Measurements from ENCODE around the gene PCDHA5. TPM values are rescaled to one million over a fixed set of nuclear protein-coding genes. Genes with fewer than 3 reads are reported as not detected.
"Not testable (repeated sequence)": the region's sequence is repeated elsewhere in the genome, so short reads cannot be mapped to it uniquely, and the experiment has no call there.

PCDHA5 gene
- total RNA-seq (2014; rRNA removed; shearing (Covaris generic)) = 0.39 and 0.69 TPM in 2 replicates

GRCh38 chr5:140821375-140822280 lies at the start of gene PCDHA5:
Gene PCDHA5, plus strand, starts transcription at chr5:140821613.
- no peak for DNase-seq (ENCODE audit: low read depth)

- no peak for DNase-seq (ENCODE audit: low read depth)
These were observed 40.9 kb upstream of the PCDHA5 start for GRCh38 chr5:140780512-140780911.

GRCh38 chr5:140785905-140786686 lies 35.3 kb upstream of the PCDHA5 start, which contains the start of gene PCDHA1:
Gene PCDHA1, plus strand, starts transcription at chr5:140786140.
- DNase-seq (ENCODE audit: low read depth) = peak; percentile 40

GRCh38 chr5:140787422-140787821 lies 34.0 kb upstream of the PCDHA5 start:
- DNase-seq (ENCODE audit: low read depth) = not testable (repeated sequence)

GRCh38 chr5:140787849-140788504 lies 33.4 kb upstream of the PCDHA5 start:
- DNase-seq (ENCODE audit: low read depth) = not testable (repeated sequence)

GRCh38 chr5:140791089-140791488 lies 30.3 kb upstream of the PCDHA5 start:
- no peak for DNase-seq (ENCODE audit: low read depth)

- DNase-seq (ENCODE audit: low read depth) = peak; percentile 57
These were observed 26.7 kb upstream of the PCDHA5 start, which contains the start of gene PCDHA2 for GRCh38 chr5:140794595-140795258. Gene PCDHA2, plus strand, starts transcription at chr5:140794852.

- DNase-seq (ENCODE audit: low read depth) = peak; percentile 35
These were observed 26.2 kb upstream of the PCDHA5 start for GRCh38 chr5:140795259-140795641.

GRCh38 chr5:140796072-140796717 lies 25.2 kb upstream of the PCDHA5 start:
- DNase-seq (ENCODE audit: low read depth) = not testable (repeated sequence)

GRCh38 chr5:140796718-140797095 lies 24.7 kb upstream of the PCDHA5 start:
- DNase-seq (ENCODE audit: low read depth) = no peak

GRCh38 chr5:140800816-140801493 lies 20.5 kb upstream of the PCDHA5 start, which contains the start of gene PCDHA3:
Gene PCDHA3, plus strand, starts transcription at chr5:140801057.
- DNase-seq (ENCODE audit: low read depth) = peak; percentile 33

GRCh38 chr5:140801494-140801841 lies 19.9 kb upstream of the PCDHA5 start:
- DNase-seq (ENCODE audit: low read depth) = no peak

- not testable (repeated sequence) for DNase-seq (ENCODE audit: low read depth)
These were observed 19.0 kb upstream of the PCDHA5 start for GRCh38 chr5:140802381-140802780.

- DNase-seq (ENCODE audit: low read depth) = no peak
These were observed 18.6 kb upstream of the PCDHA5 start for GRCh38 chr5:140802781-140803271.

- peak; percentile 76 for DNase-seq (ENCODE audit: low read depth)
These were observed 14.3 kb upstream of the PCDHA5 start, which contains the start of gene PCDHA4 for GRCh38 chr5:140806834-140807775. Gene PCDHA4, plus strand, starts transcription at chr5:140807068.

- DNase-seq (ENCODE audit: low read depth) = not testable (repeated sequence)
These were observed 13.0 kb upstream of the PCDHA5 start for GRCh38 chr5:140808241-140808888.

- DNase-seq (ENCODE audit: low read depth) = no peak
These were observed 12.5 kb upstream of the PCDHA5 start for GRCh38 chr5:140808889-140809291.

GRCh38 chr5:140822281-140822629 lies 842 bp downstream of the PCDHA5 start:
- no peak for DNase-seq (ENCODE audit: low read depth)
